GM21390 (cell line): ENCODE measurements around the gene TTLL12.
A peak's percentile ranks its signal among the peaks of the same experiment; 100 is the strongest.

Experiments
- ATAC-seq: cut with Tn5 transposase; IDR thresholded peaks from one replicate; pipeline ENCODE4 v1.9.1; 2021; ENCODE audit not compliant: unreplicated experiment

TTLL12 gene

GRCh38 chr22:43131773-43132501, 55.0 kb downstream of the TTLL12 start:
- no peak for ATAC-seq

- ATAC-seq: no peak
Measured at GRCh38 chr22:43129426-43130425, 57.2 kb downstream of the TTLL12 start.

- no peak for ATAC-seq
Measured at GRCh38 chr22:43128928-43129424, 58.0 kb downstream of the TTLL12 start.

GRCh38 chr22:43128116-43128515, 58.8 kb downstream of the TTLL12 start:
- ATAC-seq: no peak

- ATAC-seq: no peak
Measured at GRCh38 chr22:43127166-43127908, 59.6 kb downstream of the TTLL12 start.

GRCh38 chr22:43126501-43127165, 60.3 kb downstream of the TTLL12 start:
- ATAC-seq: no peak

GRCh38 chr22:43118953-43119458, 67.9 kb downstream of the TTLL12 start:
- peak; percentile 71 for ATAC-seq

- no peak for ATAC-seq
Measured at GRCh38 chr22:43118024-43118849, 68.7 kb downstream of the TTLL12 start.

GRCh38 chr22:43116932-43117331, 70.0 kb downstream of the TTLL12 start:
- no peak for ATAC-seq
